ENCODE measurements around the gene EDEM1.
"Not testable (repeated sequence)": the region's sequence is repeated elsewhere in the genome, so short reads cannot be mapped to it uniquely, and the experiment has no call there.

Gene EDEM1

GRCh38 chr3:5233026-5233425 is 45.5 kb downstream of the EDEM1 start:
- no peak for DNase-seq

- no peak for DNase-seq
Measured at GRCh38 chr3:5235655-5236054, 48.1 kb downstream of the EDEM1 start.

GRCh38 chr3:5238545-5238944 is 51.0 kb downstream of the EDEM1 start:
- no peak for DNase-seq

- DNase-seq = no peak
Measured at GRCh38 chr3:5239602-5240001, 52.1 kb downstream of the EDEM1 start.

GRCh38 chr3:5240740-5241139 is 53.2 kb downstream of the EDEM1 start:
- no peak for DNase-seq

GRCh38 chr3:5242785-5243184 is 55.3 kb downstream of the EDEM1 start:
- not testable (repeated sequence) for DNase-seq

GRCh38 chr3:5245927-5246326 is 58.4 kb downstream of the EDEM1 start:
- DNase-seq = no peak

GRCh38 chr3:5248822-5249221 is 61.3 kb downstream of the EDEM1 start:
- no peak for DNase-seq

- DNase-seq = no peak
Measured at GRCh38 chr3:5250467-5251195, 63.1 kb downstream of the EDEM1 start.

- DNase-seq = no peak
Measured at GRCh38 chr3:5251196-5251583, 63.7 kb downstream of the EDEM1 start.

GRCh38 chr3:5252131-5252530 is 64.6 kb downstream of the EDEM1 start:
- no peak for DNase-seq

- DNase-seq = no peak
Measured at GRCh38 chr3:5254281-5255048, 67.0 kb downstream of the EDEM1 start.

GRCh38 chr3:5255404-5256344 is 68.2 kb downstream of the EDEM1 start:
- no peak for DNase-seq

- no peak for DNase-seq
Measured at GRCh38 chr3:5258526-5258925, 71.0 kb downstream of the EDEM1 start.

GRCh38 chr3:5260992-5261501 is 73.5 kb downstream of the EDEM1 start:
- DNase-seq = peak in 2 of 4 experiments; percentile 30 to 39

GRCh38 chr3:5262507-5262906 is 75.0 kb downstream of the EDEM1 start:
- no peak for DNase-seq

GRCh38 chr3:5264093-5264600 is 76.6 kb downstream of the EDEM1 start:
- peak; percentile 9 to 46 (median 24) for DNase-seq

GRCh38 chr3:5264896-5265770 is 77.6 kb downstream of the EDEM1 start:
- no peak for DNase-seq

GRCh38 chr3:5267252-5267651 is 79.7 kb downstream of the EDEM1 start:
- DNase-seq = no peak

- DNase-seq = no peak
Measured at GRCh38 chr3:5267889-5268288, 80.4 kb downstream of the EDEM1 start.
